ENCODE results near the gene RBMS1.

- TF ChIP-seq CTCF (IDR thresholded peaks at IDR 0.05) (no peak), POLR2A (IDR thresholded peaks at IDR 0.05) (no peak), EP300 (IDR thresholded peaks at IDR 0.05) (no peak)
Measured at GRCh38 chr2:160433466-160434140, 60.0 kb downstream of the RBMS1 start.

Data from tibial nerve (tissue), 4 donors.